Smooth muscle cell (in vitro differentiated cells): ENCODE data around the gene FGD5. TPM values are rescaled to one million over a fixed set of nuclear protein-coding genes. Genes with fewer than 3 reads are reported as not detected.

Source experiments
- DNase-seq: peaks from one replicate; lab custom pipeline; 2025; ENCODE audit not compliant: unreplicated experiment; lab: John Stamatoyannopoulos, UW
- H2AFZ ChIP-seq: fragments of 200-600 bp; sonication (generic); 2 replicates; pipeline ENCODE4 v1.6.0; 2016; ENCODE audit warnings: antibody characterized with exemption, low read depth, mild to moderate bottlenecking
- H3F3A ChIP-seq: fragments of 200-600 bp; sonication (generic); 2 replicates; pipeline ENCODE4 v1.6.0; 2017; ENCODE audit warnings: antibody characterized with exemption, low read depth
- H3K27ac ChIP-seq: fragments of 200-600 bp; sonication (generic); 2 replicates; pipeline ENCODE4 v1.5.1; 2016; ENCODE audit warnings: low read depth, mild to moderate bottlenecking
- H3K27me3 ChIP-seq: fragments of 200-600 bp; sonication (generic); 2 replicates; pipeline ENCODE4 v1.6.1; 2016; ENCODE audit warnings: low read depth, mild to moderate bottlenecking
- H3K36me3 ChIP-seq: fragments of 200-600 bp; sonication (generic); 2 replicates; pipeline ENCODE4 v1.5.1; 2016; ENCODE audit warnings: low read depth
- H3K4me1 ChIP-seq: fragments of 200-600 bp; sonication (generic); 2 replicates; pipeline ENCODE4 v1.5.1; 2016; ENCODE audit warnings: low read depth
- H3K4me2 ChIP-seq: fragments of 200-600 bp; sonication (generic); 2 replicates; pipeline ENCODE4 v1.6.0; 2016; ENCODE audit warnings: mild to moderate bottlenecking
- H3K4me3 ChIP-seq: fragments of 200-600 bp; sonication (generic); 2 replicates; pipeline ENCODE4 v1.5.1; 2016; ENCODE audit warnings: mild to moderate bottlenecking
- H3K79me2 ChIP-seq: fragments of 200-600 bp; sonication (generic); 2 replicates; pipeline ENCODE4 v1.6.0; 2016; ENCODE audit warnings: low read depth, mild to moderate bottlenecking
- H3K9ac ChIP-seq: fragments of 200-600 bp; sonication (generic); 2 replicates; pipeline ENCODE4 v1.6.0; 2016; ENCODE audit warnings: low read depth
- H3K9me3 ChIP-seq: fragments of 200-600 bp; sonication (generic); replicated peaks from 2 replicates; pipeline ENCODE4 v1.5.1; 2016; ENCODE audit warnings: low read depth
- H4K20me1 ChIP-seq: fragments of 200-600 bp; sonication (generic); 2 replicates; pipeline ENCODE4 v1.6.0; 2016; ENCODE audit warnings: low read depth
- CTCF ChIP-seq: fragments of 200-600 bp; sonication (generic); IDR thresholded peaks from 2 replicates; pipeline ENCODE4 v1.5.1; 2017; ENCODE audit warnings: borderline replicate concordance, mild to moderate bottlenecking, antibody characterized with exemption; ENCODE audit not compliant: insufficient read depth, poor library complexity, severe bottlenecking
- WGBS: methylation state at CpG from one replicate; pipeline ENCODE4 v1.1.7; 2016; ENCODE audit warnings: low lambda C conversion rate; 5-methylcytosine and 5-hydroxymethylcytosine counted together
- polyA plus RNA-seq: library from polyadenylated mRNA; unstranded; fragments of >200 nt; fragmentation: Nextera tagmentation; extraction: Ambion mirVana; gene quantifications from 2 replicates; pipeline ENCODE4 v1.2.1, GENCODE V29; 2016
- total RNA-seq: library from RNA; depleted of rRNA; stranded (reverse); fragments of >200 nt; gene quantifications from 2 replicates; pipeline ENCODE4 v1.2.3, GENCODE V29; 2014

FGD5 gene
- total and polyA plus RNA-seq, 2 experiments from 2014 or later = 0.63 to 0.71 TPM

DNA sequence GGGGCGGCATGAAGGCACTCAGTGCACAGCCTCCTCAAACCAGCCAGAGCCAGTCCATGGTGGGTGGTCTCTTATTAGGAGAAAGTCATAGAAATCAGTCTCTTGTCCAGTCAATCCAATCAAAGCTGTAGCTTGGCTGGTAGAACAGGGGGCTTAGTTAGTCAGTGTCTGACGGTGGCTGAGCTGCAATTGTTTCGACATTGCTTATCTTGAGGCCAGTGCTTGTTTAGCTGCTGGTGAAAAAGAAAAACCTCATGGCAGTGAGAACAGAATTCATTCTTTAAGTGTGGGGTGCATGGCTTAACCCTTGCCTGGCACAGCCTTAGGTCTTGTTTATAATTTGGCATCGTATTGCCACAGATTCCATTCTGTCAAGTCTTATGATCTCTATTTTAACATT lies 53.9 kb downstream of the FGD5 start:
- Histone ChIP-seq H3K9me3 (no peaks in the 10 kb centered on the region), H3K27ac (no peak overlapping the region), H3F3A (no peaks in the 10 kb centered on the region), H2AFZ (no peak overlapping the region), H3K4me3 (no peak overlapping the region), H3K79me2 (no peaks in the 10 kb centered on the region), H3K27me3 (no peaks in the 10 kb centered on the region), H3K36me3 (no peaks in the 10 kb centered on the region), H3K4me2 (no peak overlapping the region), H4K20me1 (no peaks in the 10 kb centered on the region), H3K4me1 (no peaks in the 10 kb centered on the region), H3K9ac (no peak overlapping the region)
- 53% methylated on average over 4 of the region's 4 CpGs for WGBS
- no peak for DNase-seq
- TF ChIP-seq CTCF = no peak

DNA sequence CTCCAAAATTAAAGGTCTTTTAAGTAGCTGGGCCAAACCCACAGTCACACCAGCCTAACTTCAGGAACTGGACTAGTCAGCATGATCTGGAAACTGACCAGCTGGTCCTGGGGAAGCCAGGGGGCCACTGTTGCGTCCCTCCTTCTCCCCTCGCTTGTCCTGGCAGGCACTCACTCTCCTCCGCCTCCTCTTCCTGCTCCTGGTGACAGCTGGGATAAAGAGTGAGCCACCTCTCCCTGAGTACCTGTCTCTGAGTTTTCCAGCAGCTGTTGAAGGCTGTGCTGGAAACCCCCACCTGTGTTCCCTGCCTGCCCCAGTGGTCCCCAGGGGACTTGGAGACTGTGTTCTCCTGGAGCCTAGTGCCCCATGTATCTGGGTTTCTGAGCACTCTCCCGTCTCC lies 56.0 kb downstream of the FGD5 start:
- Histone ChIP-seq H2AFZ (no peak overlapping the region), H3K4me2 (no peak overlapping the region), H4K20me1 (no peaks in the 10 kb centered on the region), H3K4me3 (no peak overlapping the region), H3K27me3 (no peaks in the 10 kb centered on the region), H3K79me2 (no peaks in the 10 kb centered on the region), H3K9me3 (no peaks in the 10 kb centered on the region), H3F3A (no peaks in the 10 kb centered on the region), H3K36me3 (no peaks in the 10 kb centered on the region), H3K4me1 (no peaks in the 10 kb centered on the region), H3K27ac (no peak overlapping the region), H3K9ac (no peak overlapping the region)
- no peak for DNase-seq
- WGBS = 81% methylated on average over 4 of the region's 4 CpGs
- no peak for TF ChIP-seq CTCF

- no peak overlapping the region for H2AFZ ChIP-seq
- TF ChIP-seq CTCF = no peak
Observed at GRCh38 chr3:14875411-14876175, 56.8 kb downstream of the FGD5 start.

DNA sequence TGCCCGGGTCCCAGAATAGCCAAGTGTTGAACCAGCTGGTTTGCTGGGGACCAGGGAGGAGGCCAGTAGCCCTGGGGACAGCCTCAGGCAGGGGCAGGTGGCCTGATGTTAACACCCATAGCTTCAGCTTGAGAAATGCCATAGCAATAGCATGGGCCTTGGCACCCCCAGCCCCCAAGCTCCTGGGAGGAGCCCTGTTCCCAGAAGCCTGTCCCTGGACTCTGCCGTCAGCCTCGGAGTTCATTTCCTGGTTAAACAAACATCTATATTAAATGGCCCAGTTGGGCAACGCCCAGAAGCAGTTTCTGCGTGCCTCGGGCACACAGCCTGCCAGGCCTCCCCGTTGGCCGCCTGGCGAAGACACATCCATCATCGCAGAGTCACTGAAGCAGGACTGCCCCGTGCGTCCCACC lies 58.2 kb downstream of the FGD5 start:
- Histone ChIP-seq H3K9me3 (no peaks in the 10 kb centered on the region), H3K9ac (no peak overlapping the region), H3K4me1 (no peaks in the 10 kb centered on the region), H3K27ac (no peak overlapping the region), H3K4me3 (no peak overlapping the region), H3F3A (no peaks in the 10 kb centered on the region), H3K27me3 (no peaks in the 10 kb centered on the region), H3K79me2 (no peaks in the 10 kb centered on the region), H2AFZ (no peak overlapping the region), H3K4me2 (no peak overlapping the region), H3K36me3 (no peaks in the 10 kb centered on the region), H4K20me1 (no peaks in the 10 kb centered on the region)
- no peak for TF ChIP-seq CTCF
- no peak for DNase-seq
- WGBS = 91% methylated on average over 12 of the region's 12 CpGs

More at GRCh38 chr3:14875411-14876175, 56.8 kb downstream of the FGD5 start:
- Histone ChIP-seq H3K4me1 (no peaks in the 10 kb centered on the region), H3K9me3 (no peaks in the 10 kb centered on the region), H3K36me3 (no peaks in the 10 kb centered on the region), H3K27me3 (no peaks in the 10 kb centered on the region), H3F3A (no peaks in the 10 kb centered on the region), H3K27ac (no peak overlapping the region), H3K4me3 (no peak overlapping the region), H4K20me1 (no peaks in the 10 kb centered on the region), H3K9ac (no peak overlapping the region), H3K79me2 (no peaks in the 10 kb centered on the region), H3K4me2 (no peak overlapping the region)
- no peak for DNase-seq
- WGBS = 94% methylated on average over 8 of the region's 8 CpGs
